Measurements from ENCODE around the gene ATP9B. TPM values are rescaled to one million over a fixed set of nuclear protein-coding genes. Genes with fewer than 3 reads are reported as not detected.

Gene ATP9B
- total and polyA plus RNA-seq, 2 experiments from 2014 or later = 8.5 to 12.8 TPM

DNA sequence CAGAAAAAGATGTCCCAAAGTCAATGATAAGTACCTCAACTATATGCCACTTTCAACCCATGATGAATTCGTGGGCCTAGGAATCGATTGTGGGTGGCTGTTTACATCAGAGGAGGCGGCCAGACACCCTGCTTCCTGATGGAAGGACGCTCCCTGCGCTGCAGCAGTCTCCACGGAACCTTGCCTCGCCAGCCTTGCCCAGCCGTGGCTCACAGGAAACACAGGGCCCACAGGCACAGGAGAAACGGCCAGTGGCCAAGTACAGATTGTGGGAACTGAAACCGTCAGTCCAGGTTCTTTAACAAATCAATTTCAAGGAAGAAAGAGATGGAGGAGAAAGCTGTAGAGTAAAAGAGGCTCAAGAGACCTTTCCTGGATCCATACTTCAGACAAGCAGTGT is 225.0 kb downstream of the ATP9B start:
- H2AFZ ChIP-seq = no peak overlapping the region
- no peak for DNase-seq
- H3K9me2 ChIP-seq (ENCODE audit: insufficient read depth) = no peaks in the 10 kb centered on the region
- in situ Hi-C loops (cut with MboI) = no loop called here
- no peaks in the 10 kb centered on the region for H3K9me3 ChIP-seq (ENCODE audit: low read depth)
- no peaks in the 10 kb centered on the region for H3F3A ChIP-seq (ENCODE audit: insufficient read depth)
- H3K27me3 ChIP-seq (replicated peaks; ENCODE audit: insufficient read depth) = no peaks in the 10 kb centered on the region
- TF ChIP-seq EZH2phosphoT487 (IDR thresholded peaks at IDR 0.05; ENCODE audit: insufficient read depth, low read depth) (no peak), EZH2 (IDR thresholded peaks at IDR 0.05; ENCODE audit: insufficient read depth, poor library complexity, severe bottlenecking) (no peak)
- H4K20me1 ChIP-seq (ENCODE audit: insufficient read depth) = no peaks in the 10 kb centered on the region
- H3K27ac ChIP-seq = no peak overlapping the region
- WGBS, 2 experiments (ENCODE audit: low coverage in 1 of 2, low lambda C conversion rate in 2 of 2, missing lambda C conversion rate in 2 of 2) = 75 to 83% methylated on average over 10 of the region's 10 CpGs
- no peaks in the 10 kb centered on the region for H3K79me2 ChIP-seq (ENCODE audit: insufficient read depth)
- H3K4me1 ChIP-seq (ENCODE audit: insufficient read depth) = no peaks in the 10 kb centered on the region
- H3K4me3 ChIP-seq = no peak overlapping the region
- H3K9ac ChIP-seq = no peak overlapping the region
- no peak overlapping the region for H3K4me2 ChIP-seq (ENCODE audit: unreplicated experiment)
- H3K36me3 ChIP-seq (ENCODE audit: low read depth) = no peaks in the 10 kb centered on the region

DNA sequence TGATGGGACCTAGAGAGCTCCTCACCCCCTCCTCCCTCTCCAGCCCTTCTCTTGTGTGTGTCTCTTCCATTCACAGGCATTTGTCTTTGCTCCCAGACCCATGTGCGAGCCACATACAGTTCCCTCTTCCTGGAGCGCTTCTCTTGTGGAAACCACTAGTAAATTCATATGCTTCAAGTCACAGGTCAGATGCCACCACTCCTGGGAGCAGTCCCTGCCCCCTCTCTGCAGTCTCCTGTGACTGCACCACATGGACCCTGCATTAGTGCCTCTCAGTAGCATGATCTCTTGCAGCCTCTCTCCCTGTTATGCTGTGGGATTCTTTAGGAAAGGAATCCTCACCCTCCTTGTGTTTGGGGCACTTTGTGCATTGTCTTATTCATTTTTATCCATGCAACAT is 230.1 kb downstream of the ATP9B start:
- Histone ChIP-seq H4K20me1 (ENCODE audit: insufficient read depth) (no peaks in the 10 kb centered on the region), H3K79me2 (ENCODE audit: insufficient read depth) (no peaks in the 10 kb centered on the region), H3K27ac (no peak overlapping the region), H3K36me3 (ENCODE audit: low read depth) (no peaks in the 10 kb centered on the region), H3K4me1 (ENCODE audit: insufficient read depth) (no peaks in the 10 kb centered on the region), H3K27me3 (replicated peaks; ENCODE audit: insufficient read depth) (no peaks in the 10 kb centered on the region), H3F3A (ENCODE audit: insufficient read depth) (no peaks in the 10 kb centered on the region), H3K9ac (no peak overlapping the region), H3K4me3 (no peak overlapping the region), H3K4me2 (ENCODE audit: unreplicated experiment) (no peak overlapping the region), H3K9me2 (ENCODE audit: insufficient read depth) (no peaks in the 10 kb centered on the region), H2AFZ (no peak overlapping the region), H3K9me3 (ENCODE audit: low read depth) (no peaks in the 10 kb centered on the region)
- TF ChIP-seq EZH2 (IDR thresholded peaks at IDR 0.05; ENCODE audit: insufficient read depth, poor library complexity, severe bottlenecking) = no peak
- no peak for TF ChIP-seq EZH2phosphoT487 (IDR thresholded peaks at IDR 0.05; ENCODE audit: insufficient read depth, low read depth)
- in situ Hi-C loops (cut with MboI) = no loop called here
- WGBS, 2 experiments (ENCODE audit: low coverage in 1 of 2, low lambda C conversion rate in 2 of 2, missing lambda C conversion rate in 2 of 2) = 70 to 86% methylated on average over 2 of the region's 2 CpGs
- no peak for DNase-seq

DNA sequence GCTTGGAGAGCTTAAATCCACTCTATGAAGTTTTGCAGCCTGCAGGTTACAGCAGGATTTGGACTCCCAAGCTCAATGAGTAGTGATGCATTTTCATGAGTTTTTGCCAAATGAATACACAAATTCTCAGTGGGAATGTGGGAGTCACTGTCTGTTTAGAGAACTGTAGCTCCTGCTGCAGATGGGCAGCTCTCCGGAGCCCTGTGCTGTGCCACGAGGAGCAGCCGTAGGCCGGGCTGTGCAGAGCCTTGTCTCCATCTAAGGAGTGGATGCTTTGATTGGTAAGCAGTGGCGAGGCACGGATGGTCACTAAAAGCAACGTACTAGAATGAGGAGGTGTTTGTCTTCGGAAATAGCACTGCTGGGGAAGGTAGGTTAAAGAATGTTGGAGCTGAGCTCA is 230.5 kb downstream of the ATP9B start:
- no peak for DNase-seq
- no peaks in the 10 kb centered on the region for H3K27me3 ChIP-seq (replicated peaks; ENCODE audit: insufficient read depth)
- H3K9ac ChIP-seq = no peak overlapping the region
- H2AFZ ChIP-seq = no peak overlapping the region
- no peak overlapping the region for H3K4me2 ChIP-seq (ENCODE audit: unreplicated experiment)
- in situ Hi-C loops (cut with MboI) = no loop called here
- H3K9me3 ChIP-seq (ENCODE audit: low read depth) = no peaks in the 10 kb centered on the region
- H3K79me2 ChIP-seq (ENCODE audit: insufficient read depth) = no peaks in the 10 kb centered on the region
- no peak for TF ChIP-seq EZH2phosphoT487 (IDR thresholded peaks at IDR 0.05; ENCODE audit: insufficient read depth, low read depth)
- no peak for TF ChIP-seq EZH2 (IDR thresholded peaks at IDR 0.05; ENCODE audit: insufficient read depth, poor library complexity, severe bottlenecking)
- no peaks in the 10 kb centered on the region for H3K9me2 ChIP-seq (ENCODE audit: insufficient read depth)
- no peaks in the 10 kb centered on the region for H4K20me1 ChIP-seq (ENCODE audit: insufficient read depth)
- H3F3A ChIP-seq (ENCODE audit: insufficient read depth) = no peaks in the 10 kb centered on the region
- H3K36me3 ChIP-seq (ENCODE audit: low read depth) = no peaks in the 10 kb centered on the region
- no peaks in the 10 kb centered on the region for H3K4me1 ChIP-seq (ENCODE audit: insufficient read depth)
- 95 to 96% methylated on average over 8 of the region's 8 CpGs for WGBS, 2 experiments (ENCODE audit: low coverage in 1 of 2, low lambda C conversion rate in 2 of 2, missing lambda C conversion rate in 2 of 2)
- no peak overlapping the region for H3K27ac ChIP-seq
- no peak overlapping the region for H3K4me3 ChIP-seq

DNA sequence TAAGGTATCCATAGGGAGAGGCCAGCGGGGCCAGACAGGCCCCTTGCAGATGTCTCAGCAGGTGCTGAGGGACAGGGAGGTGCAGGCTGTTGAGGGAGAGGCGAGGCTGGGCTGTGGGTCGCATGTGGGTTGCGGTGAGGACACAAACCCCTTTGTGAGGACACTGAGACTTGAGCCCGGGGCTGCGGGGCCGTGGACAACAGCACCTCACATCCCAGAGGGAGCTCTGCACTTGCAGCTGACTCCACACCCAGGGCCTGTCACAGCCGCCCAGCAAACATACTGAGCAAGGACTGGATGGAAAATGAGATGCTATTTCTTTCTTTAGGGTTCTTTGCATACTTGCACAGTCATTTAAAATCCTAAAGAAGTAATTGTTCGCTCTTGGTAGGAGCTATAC is 231.2 kb downstream of the ATP9B start:
- Histone ChIP-seq H3F3A (ENCODE audit: insufficient read depth) (no peaks in the 10 kb centered on the region), H3K79me2 (ENCODE audit: insufficient read depth) (no peaks in the 10 kb centered on the region), H3K9me3 (ENCODE audit: low read depth) (no peaks in the 10 kb centered on the region), H3K9ac (no peak overlapping the region), H3K4me1 (ENCODE audit: insufficient read depth) (no peaks in the 10 kb centered on the region), H3K36me3 (ENCODE audit: low read depth) (no peaks in the 10 kb centered on the region), H3K4me2 (ENCODE audit: unreplicated experiment) (no peak overlapping the region), H3K4me3 (no peak overlapping the region), H3K27me3 (replicated peaks; ENCODE audit: insufficient read depth) (no peaks in the 10 kb centered on the region), H4K20me1 (ENCODE audit: insufficient read depth) (no peaks in the 10 kb centered on the region), H2AFZ (no peak overlapping the region), H3K9me2 (ENCODE audit: insufficient read depth) (no peaks in the 10 kb centered on the region), H3K27ac (no peak overlapping the region)
- in situ Hi-C loops (cut with MboI) = no loop called here
- 91 to 94% methylated on average over 9 of the region's 9 CpGs for WGBS, 2 experiments (ENCODE audit: low coverage in 1 of 2, low lambda C conversion rate in 2 of 2, missing lambda C conversion rate in 2 of 2)
- DNase-seq = no peak
- TF ChIP-seq EZH2 (IDR thresholded peaks at IDR 0.05; ENCODE audit: insufficient read depth, poor library complexity, severe bottlenecking) (no peak), EZH2phosphoT487 (IDR thresholded peaks at IDR 0.05; ENCODE audit: insufficient read depth, low read depth) (no peak)

GRCh38 chr18:79302120-79302519 is 232.9 kb downstream of the ATP9B start:
- in situ Hi-C loops (cut with MboI) = no loop called here
- H3K9ac ChIP-seq = no peak overlapping the region
- no peaks in the 10 kb centered on the region for H3F3A ChIP-seq (ENCODE audit: insufficient read depth)
- H2AFZ ChIP-seq = no peak overlapping the region
- 87 to 90% methylated on average over 15 of the region's 15 CpGs for WGBS, 2 experiments (ENCODE audit: low coverage in 1 of 2, low lambda C conversion rate in 2 of 2, missing lambda C conversion rate in 2 of 2)
- peaks cover 6% of the 10 kb centered on the region; the same call in 1 of the 2 replicates for H3K36me3 ChIP-seq (ENCODE audit: low read depth)
- H3K79me2 ChIP-seq (ENCODE audit: insufficient read depth) = no peaks in the 10 kb centered on the region
- H3K9me3 ChIP-seq (ENCODE audit: low read depth) = no peaks in the 10 kb centered on the region
- no peaks in the 10 kb centered on the region for H3K27me3 ChIP-seq (replicated peaks; ENCODE audit: insufficient read depth)
- DNase-seq = no peak
- no peak overlapping the region for H3K4me3 ChIP-seq
- no peak for TF ChIP-seq EZH2phosphoT487 (IDR thresholded peaks at IDR 0.05; ENCODE audit: insufficient read depth, low read depth)
- TF ChIP-seq EZH2 (IDR thresholded peaks at IDR 0.05; ENCODE audit: insufficient read depth, poor library complexity, severe bottlenecking) = no peak
- H3K27ac ChIP-seq = no peak overlapping the region
- no peak overlapping the region for H3K4me2 ChIP-seq (ENCODE audit: unreplicated experiment)
- H3K4me1 ChIP-seq (ENCODE audit: insufficient read depth) = no peaks in the 10 kb centered on the region
- H3K9me2 ChIP-seq (ENCODE audit: insufficient read depth) = no peaks in the 10 kb centered on the region
- no peaks in the 10 kb centered on the region for H4K20me1 ChIP-seq (ENCODE audit: insufficient read depth)

Data from GM23248 (cell line).